K562 (cell line): ENCODE results near the gene NPR1. TPM values are rescaled to one million over a fixed set of nuclear protein-coding genes. Genes with fewer than 3 reads are reported as not detected.

Experiments used
- BRCA1 ChIP-seq, 2 experiments: fragments of 450-650 bp in 1 of 2; sonication (generic) in 1 of 2; formaldehyde crosslinking in 1 of 2; IDR thresholded peaks; 2 replicates each; pipeline versions ENCODE4 v1.5.0 to v1.6.1; 2017 to 2020; ENCODE audit warnings: mild to moderate bottlenecking in 1 of 2, missing genetic modification reagents in 1 of 2
- C11orf30 ChIP-seq: fragments of 450-650 bp; IDR thresholded peaks from 2 replicates; pipeline ENCODE4 v1.6.1; 2016; ENCODE audit warnings: low read depth, mild to moderate bottlenecking
- ELF1 ChIP-seq: fragments of 200-800 bp; sonication (Bioruptor generic); IDR thresholded peaks from 2 replicates; pipeline ENCODE4 v1.6.1; 2016; ENCODE audit warnings: missing genetic modification characterization, missing compliant biosample characterization
- EZH2 ChIP-seq: IDR thresholded peaks from 2 replicates; pipeline ENCODE4 v1.6.1; 2012; ENCODE audit warnings: low read depth, mild to moderate bottlenecking, inconsistent platforms, low read length, borderline replicate concordance
- FOXJ3 ChIP-seq: sonication (generic); formaldehyde crosslinking; IDR thresholded peaks from 2 replicates; pipeline ENCODE4 v1.4.0; 2020; ENCODE audit warnings: mild to moderate bottlenecking, missing genetic modification reagents
- ILF3 ChIP-seq: fragments of 450-650 bp; IDR thresholded peaks from 2 replicates; pipeline ENCODE4 v1.6.1; 2018; ENCODE audit warnings: antibody characterized with exemption, mild to moderate bottlenecking, moderate library complexity, borderline replicate concordance
- NBN ChIP-seq: fragments of 450-650 bp; IDR thresholded peaks from 2 replicates; pipeline ENCODE4 v1.6.1; 2016; ENCODE audit warnings: low read depth, mild to moderate bottlenecking
- NFIC ChIP-seq: fragments of 450-650 bp; IDR thresholded peaks from 2 replicates; pipeline ENCODE4 v1.6.1; 2017; ENCODE audit warnings: mild to moderate bottlenecking, inconsistent platforms
- POLR2B ChIP-seq: fragments of 450-650 bp; IDR thresholded peaks from 2 replicates; pipeline ENCODE4 v1.6.1; 2018; ENCODE audit warnings: low read depth; ENCODE audit not compliant: partially characterized antibody
- PTBP1 ChIP-seq: fragments of 200-400 bp; formaldehyde crosslinking; IDR thresholded peaks from 2 replicates; pipeline ENCODE4 v1.6.1; 2017; ENCODE audit warnings: low read depth, low read length
- TOE1 ChIP-seq, 2 experiments: fragments of 450-650 bp in 1 of 2; sonication (generic) in 1 of 2; formaldehyde crosslinking in 1 of 2; IDR thresholded peaks; 2 replicates each; pipeline versions ENCODE4 v1.7.1 to v1.8.0; 2016 to 2022; ENCODE audit warnings: borderline replicate concordance in 2 of 2, mild to moderate bottlenecking in 2 of 2, antibody characterized with exemption in 1 of 2, inconsistent platforms in 1 of 2, low read depth in 1 of 2, missing genetic modification reagents in 1 of 2, moderate library complexity in 1 of 2
- YY1 ChIP-seq, 3 experiments: IDR thresholded peaks; 2 replicates each; pipeline ENCODE4 v1.6.1; 2011; ENCODE audit warnings: low read length in 2 of 3, mild to moderate bottlenecking in 2 of 3, moderate library complexity in 2 of 3, borderline replicate concordance in 1 of 3, control low read depth in 1 of 3, low read depth in 1 of 3; ENCODE audit not compliant: insufficient read depth in 3 of 3, insufficient replicate concordance in 2 of 3, control insufficient read depth in 1 of 3, insufficient read length in 1 of 3; ENCODE audit errors: extremely low read depth in 1 of 3
- ZNF436 ChIP-seq: fragments of 250-450, 450-650 bp; sonication (Bioruptor Pico); formaldehyde crosslinking; IDR thresholded peaks from 2 replicates; pipeline ENCODE4 v1.7.0; 2020; ENCODE audit warnings: mild to moderate bottlenecking
- polyA plus RNA-seq, 8 experiments: library from polyadenylated mRNA; depleted of rRNA in 4 of 8; stranded (reverse) in 5 of 8; unstranded in 3 of 8; fragments of >200 nt; fragmentation: Nextera tagmentation in 2 of 8; fragmentation: Illumina TruSeq in 1 of 8; extraction: Ambion mirVana in 2 of 8; extraction: Trizol in 1 of 8; gene quantifications; 2 replicates each; pipeline versions ENCODE4 v1.2.1 to v1.2.3, GENCODE V29; 2011 to 2014; ENCODE audit warnings: inconsistent platforms in 1 of 8, missing spikeins in 1 of 8
- total RNA-seq, 7 experiments: library from RNA; depleted of rRNA in 6 of 7; stranded (reverse); fragments of >200 nt in 6 of 7; fragmentation: Illumina TruSeq in 2 of 7; extraction: Trizol in 2 of 7; gene quantifications; 2 replicates each; pipeline versions ENCODE4 v1.2.1 to v1.2.3, GENCODE V29; 2011 to 2021; ENCODE audit warnings: low replicate concordance in 1 of 7
- TF ChIP-seq, protein P1 (sequence below), 2 experiments: fragments of 450-650 bp; formaldehyde crosslinking in 1 of 2; IDR thresholded peaks; 2 replicates each; pipeline versions ENCODE4 v1.4.0 to v1.6.1; 2014 to 2020; ENCODE audit warnings: mild to moderate bottlenecking in 2 of 2, borderline replicate concordance in 1 of 2, low read depth in 1 of 2
- TF ChIP-seq, protein P2 (sequence below), 2 experiments: fragments of 450-650 bp; conservative IDR thresholded peaks; 2 replicates each; pipeline ENCODE4 v1.6.1; 2017; ENCODE audit warnings: mild to moderate bottlenecking in 2 of 2, moderate library complexity in 2 of 2
- TF ChIP-seq, protein P3 (sequence below): fragments of 250-450 bp; sonication (Bioruptor Pico); IDR thresholded peaks from 2 replicates; pipeline ENCODE4 v1.4.0; 2020; ENCODE audit warnings: borderline replicate concordance

NPR1 gene
- total and polyA plus RNA-seq, 9 of the 15 experiments (the other 6 are each of a cell fraction or from before 2014, with no cell fraction given) = 0.05 to 0.16 (median 0.06) TPM; not detected in 6

DNA sequence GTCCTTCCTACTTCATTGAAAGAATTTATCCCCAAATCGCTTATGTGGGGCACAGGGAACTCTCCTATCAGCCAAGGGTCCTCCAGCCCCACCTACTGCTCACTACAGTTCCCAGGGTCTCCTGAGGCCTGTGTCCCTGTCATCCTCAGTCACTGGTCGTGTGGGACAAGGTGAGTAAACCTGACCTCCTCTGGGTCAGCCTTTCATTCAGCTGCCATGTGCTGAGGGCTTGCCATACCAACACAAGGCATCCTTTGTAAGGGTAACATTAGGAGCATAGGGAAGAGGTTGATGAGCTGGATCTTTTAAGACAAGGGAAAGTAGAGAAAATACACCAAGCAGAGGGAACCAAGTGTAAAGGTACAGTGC, 31.2 kb upstream of the NPR1 start (continued):
- TF ChIP-seq, protein P1, sequence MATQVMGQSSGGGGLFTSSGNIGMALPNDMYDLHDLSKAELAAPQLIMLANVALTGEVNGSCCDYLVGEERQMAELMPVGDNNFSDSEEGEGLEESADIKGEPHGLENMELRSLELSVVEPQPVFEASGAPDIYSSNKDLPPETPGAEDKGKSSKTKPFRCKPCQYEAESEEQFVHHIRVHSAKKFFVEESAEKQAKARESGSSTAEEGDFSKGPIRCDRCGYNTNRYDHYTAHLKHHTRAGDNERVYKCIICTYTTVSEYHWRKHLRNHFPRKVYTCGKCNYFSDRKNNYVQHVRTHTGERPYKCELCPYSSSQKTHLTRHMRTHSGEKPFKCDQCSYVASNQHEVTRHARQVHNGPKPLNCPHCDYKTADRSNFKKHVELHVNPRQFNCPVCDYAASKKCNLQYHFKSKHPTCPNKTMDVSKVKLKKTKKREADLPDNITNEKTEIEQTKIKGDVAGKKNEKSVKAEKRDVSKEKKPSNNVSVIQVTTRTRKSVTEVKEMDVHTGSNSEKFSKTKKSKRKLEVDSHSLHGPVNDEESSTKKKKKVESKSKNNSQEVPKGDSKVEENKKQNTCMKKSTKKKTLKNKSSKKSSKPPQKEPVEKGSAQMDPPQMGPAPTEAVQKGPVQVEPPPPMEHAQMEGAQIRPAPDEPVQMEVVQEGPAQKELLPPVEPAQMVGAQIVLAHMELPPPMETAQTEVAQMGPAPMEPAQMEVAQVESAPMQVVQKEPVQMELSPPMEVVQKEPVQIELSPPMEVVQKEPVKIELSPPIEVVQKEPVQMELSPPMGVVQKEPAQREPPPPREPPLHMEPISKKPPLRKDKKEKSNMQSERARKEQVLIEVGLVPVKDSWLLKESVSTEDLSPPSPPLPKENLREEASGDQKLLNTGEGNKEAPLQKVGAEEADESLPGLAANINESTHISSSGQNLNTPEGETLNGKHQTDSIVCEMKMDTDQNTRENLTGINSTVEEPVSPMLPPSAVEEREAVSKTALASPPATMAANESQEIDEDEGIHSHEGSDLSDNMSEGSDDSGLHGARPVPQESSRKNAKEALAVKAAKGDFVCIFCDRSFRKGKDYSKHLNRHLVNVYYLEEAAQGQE (IDR thresholded peaks at IDR 0.05; ENCODE audit: borderline replicate concordance) = no peak
- TF ChIP-seq, protein P1 (CRISPR knock-in tag; IDR thresholded peaks at IDR 0.05; ENCODE audit: low read depth) = no peak
- TF ChIP-seq FOXJ3 = no peak
- TF ChIP-seq PTBP1 = no peak
- no peak for TF ChIP-seq ELF1
- TF ChIP-seq NBN = no peak
- no peak for TF ChIP-seq BRCA1 (IDR thresholded peaks at IDR 0.05)
- no peak for TF ChIP-seq BRCA1 (CRISPR knock-in tag; IDR thresholded peaks at IDR 0.05)
- no peak for TF ChIP-seq ZNF436 (CRISPR knock-in tag)
- no peak for TF ChIP-seq EZH2
- peak; percentile 87 for TF ChIP-seq POLR2B
- no peak for TF ChIP-seq TOE1 (IDR thresholded peaks at IDR 0.05; ENCODE audit: borderline replicate concordance)
- TF ChIP-seq TOE1 (CRISPR knock-in tag; IDR thresholded peaks at IDR 0.05; ENCODE audit: borderline replicate concordance, low read depth) = no peak
- TF ChIP-seq, protein P2, sequence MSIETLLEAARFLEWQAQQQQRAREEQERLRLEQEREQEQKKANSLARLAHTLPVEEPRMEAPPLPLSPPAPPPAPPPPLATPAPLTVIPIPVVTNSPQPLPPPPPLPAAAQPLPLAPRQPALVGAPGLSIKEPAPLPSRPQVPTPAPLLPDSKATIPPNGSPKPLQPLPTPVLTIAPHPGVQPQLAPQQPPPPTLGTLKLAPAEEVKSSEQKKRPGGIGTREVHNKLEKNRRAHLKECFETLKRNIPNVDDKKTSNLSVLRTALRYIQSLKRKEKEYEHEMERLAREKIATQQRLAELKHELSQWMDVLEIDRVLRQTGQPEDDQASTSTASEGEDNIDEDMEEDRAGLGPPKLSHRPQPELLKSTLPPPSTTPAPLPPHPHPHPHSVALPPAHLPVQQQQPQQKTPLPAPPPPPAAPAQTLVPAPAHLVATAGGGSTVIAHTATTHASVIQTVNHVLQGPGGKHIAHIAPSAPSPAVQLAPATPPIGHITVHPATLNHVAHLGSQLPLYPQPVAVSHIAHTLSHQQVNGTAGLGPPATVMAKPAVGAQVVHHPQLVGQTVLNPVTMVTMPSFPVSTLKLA (conservative IDR thresholded peaks at IDR 0.05) = no peak
- no peak for TF ChIP-seq YY1 (IDR thresholded peaks at IDR 0.05; ENCODE audit: borderline replicate concordance in 1 of 3, control insufficient read depth in 1 of 3, extremely low read depth in 1 of 3, insufficient read depth in 3 of 3, insufficient read length in 1 of 3, insufficient replicate concordance in 2 of 3, low read depth in 1 of 3, low read length in 2 of 3)
- 0 out of 2 replicates have a peak, but pooled peaks have one; percentile 11 for TF ChIP-seq NFIC
- 0 out of 2 replicates have a peak, but pooled peaks have one; percentile 18 for TF ChIP-seq ILF3
- no peak for TF ChIP-seq C11orf30
- TF ChIP-seq, protein P3, sequence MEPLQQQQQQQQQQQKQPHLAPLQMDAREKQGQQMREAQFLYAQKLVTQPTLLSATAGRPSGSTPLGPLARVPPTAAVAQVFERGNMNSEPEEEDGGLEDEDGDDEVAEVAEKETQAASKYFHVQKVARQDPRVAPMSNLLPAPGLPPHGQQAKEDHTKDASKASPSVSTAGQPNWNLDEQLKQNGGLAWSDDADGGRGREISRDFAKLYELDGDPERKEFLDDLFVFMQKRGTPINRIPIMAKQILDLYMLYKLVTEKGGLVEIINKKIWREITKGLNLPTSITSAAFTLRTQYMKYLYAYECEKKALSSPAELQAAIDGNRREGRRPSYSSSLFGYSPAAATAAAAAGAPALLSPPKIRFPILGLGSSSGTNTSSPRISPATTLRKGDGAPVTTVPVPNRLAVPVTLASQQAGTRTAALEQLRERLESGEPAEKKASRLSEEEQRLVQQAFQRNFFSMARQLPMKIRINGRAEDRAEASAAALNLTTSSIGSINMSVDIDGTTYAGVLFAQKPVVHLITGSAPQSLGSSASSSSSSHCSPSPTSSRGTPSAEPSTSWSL (CRISPR knock-in tag) = no peak
